GM12865 (cell line): ENCODE measurements around the gene RUFY3.
"Not testable (repeated sequence)": the region's sequence is repeated elsewhere in the genome, so short reads cannot be mapped to it uniquely, and the experiment has no call there.

Experiments used
- DNase-seq: peaks from one replicate; pipeline ENCODE4 v3.0.0; 2010; ENCODE audit warnings: low read depth
- H3K4me3 ChIP-seq: 2 replicates; pipeline ENCODE4 v1.5.1; 2011; ENCODE audit warnings: mild to moderate bottlenecking, low read depth, low read length, control low read depth
- TF ChIP-seq, protein P1 (sequence below): IDR thresholded peaks from 2 replicates; pipeline ENCODE4 v1.5.1; 2011; ENCODE audit warnings: low read length, control low read depth, low read depth, inconsistent platforms; ENCODE audit not compliant: insufficient read depth; ENCODE audit errors: missing control alignments

The RUFY3 gene

GRCh38 chr4:70700712-70701111 is 21.1 kb upstream of the RUFY3 start:
- H3K4me3 ChIP-seq: no peak overlapping the region
- TF ChIP-seq, protein P1, sequence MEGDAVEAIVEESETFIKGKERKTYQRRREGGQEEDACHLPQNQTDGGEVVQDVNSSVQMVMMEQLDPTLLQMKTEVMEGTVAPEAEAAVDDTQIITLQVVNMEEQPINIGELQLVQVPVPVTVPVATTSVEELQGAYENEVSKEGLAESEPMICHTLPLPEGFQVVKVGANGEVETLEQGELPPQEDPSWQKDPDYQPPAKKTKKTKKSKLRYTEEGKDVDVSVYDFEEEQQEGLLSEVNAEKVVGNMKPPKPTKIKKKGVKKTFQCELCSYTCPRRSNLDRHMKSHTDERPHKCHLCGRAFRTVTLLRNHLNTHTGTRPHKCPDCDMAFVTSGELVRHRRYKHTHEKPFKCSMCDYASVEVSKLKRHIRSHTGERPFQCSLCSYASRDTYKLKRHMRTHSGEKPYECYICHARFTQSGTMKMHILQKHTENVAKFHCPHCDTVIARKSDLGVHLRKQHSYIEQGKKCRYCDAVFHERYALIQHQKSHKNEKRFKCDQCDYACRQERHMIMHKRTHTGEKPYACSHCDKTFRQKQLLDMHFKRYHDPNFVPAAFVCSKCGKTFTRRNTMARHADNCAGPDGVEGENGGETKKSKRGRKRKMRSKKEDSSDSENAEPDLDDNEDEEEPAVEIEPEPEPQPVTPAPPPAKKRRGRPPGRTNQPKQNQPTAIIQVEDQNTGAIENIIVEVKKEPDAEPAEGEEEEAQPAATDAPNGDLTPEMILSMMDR: no peak
- DNase-seq: no peak

GRCh38 chr4:70701271-70701670 is 20.5 kb upstream of the RUFY3 start:
- TF ChIP-seq, protein P1: no peak

DNA sequence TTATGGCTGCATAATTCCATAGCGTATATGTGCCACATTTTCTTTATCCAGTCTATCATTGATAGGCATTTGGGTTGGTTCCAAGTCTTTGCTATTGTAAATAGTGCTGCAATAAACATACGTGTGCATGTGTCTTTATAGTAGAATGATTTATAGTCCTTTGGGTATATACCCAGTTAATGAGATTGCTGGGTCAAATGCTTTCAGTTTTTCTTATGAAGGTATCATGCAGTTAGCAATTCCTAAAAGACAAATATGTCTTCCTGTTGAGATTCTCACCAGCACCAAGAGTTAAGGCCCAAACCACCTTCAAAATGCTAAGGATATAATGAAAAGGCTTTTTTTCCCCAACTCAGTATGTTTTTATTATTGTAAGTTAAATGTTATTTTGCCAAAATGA is 19.2 kb upstream of the RUFY3 start:
- not testable (repeated sequence) for DNase-seq, H3K4me3 ChIP-seq

More at GRCh38 chr4:70701271-70701670, 20.5 kb upstream of the RUFY3 start:
- H3K4me3 ChIP-seq: no peak overlapping the region
- no peak for DNase-seq

DNA sequence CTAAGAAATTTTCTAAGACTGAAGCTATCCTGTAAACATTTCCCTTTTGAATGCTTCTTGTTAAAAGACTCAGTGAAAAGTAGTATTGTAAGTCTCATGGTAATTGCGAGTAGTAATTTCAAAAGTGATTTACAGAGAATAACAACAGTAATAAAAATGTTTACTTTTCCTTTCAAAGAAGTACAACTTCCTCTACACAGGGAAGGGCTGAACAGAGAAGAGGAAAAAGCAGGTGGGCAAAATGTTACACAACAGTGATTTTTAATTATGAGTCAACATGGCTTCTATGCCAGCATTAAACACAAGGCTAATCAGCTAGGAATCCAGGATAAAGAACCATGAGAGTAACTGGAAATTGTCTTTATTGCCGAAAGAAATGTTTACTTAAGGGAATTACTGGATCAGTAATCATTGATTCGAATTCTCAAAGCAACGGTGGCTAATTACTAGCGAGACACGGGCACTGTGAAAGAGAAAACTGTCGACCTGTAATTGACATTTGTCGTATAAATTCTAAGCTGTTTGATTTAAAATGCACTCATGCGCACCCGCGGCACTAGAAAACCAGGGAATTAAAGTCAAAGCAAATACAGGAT is 18.0 kb upstream of the RUFY3 start:
- H3K4me3 ChIP-seq: peak overlapping the region; percentile 85
- DNase-seq: no peak
- TF ChIP-seq, protein P1: no peak

DNA sequence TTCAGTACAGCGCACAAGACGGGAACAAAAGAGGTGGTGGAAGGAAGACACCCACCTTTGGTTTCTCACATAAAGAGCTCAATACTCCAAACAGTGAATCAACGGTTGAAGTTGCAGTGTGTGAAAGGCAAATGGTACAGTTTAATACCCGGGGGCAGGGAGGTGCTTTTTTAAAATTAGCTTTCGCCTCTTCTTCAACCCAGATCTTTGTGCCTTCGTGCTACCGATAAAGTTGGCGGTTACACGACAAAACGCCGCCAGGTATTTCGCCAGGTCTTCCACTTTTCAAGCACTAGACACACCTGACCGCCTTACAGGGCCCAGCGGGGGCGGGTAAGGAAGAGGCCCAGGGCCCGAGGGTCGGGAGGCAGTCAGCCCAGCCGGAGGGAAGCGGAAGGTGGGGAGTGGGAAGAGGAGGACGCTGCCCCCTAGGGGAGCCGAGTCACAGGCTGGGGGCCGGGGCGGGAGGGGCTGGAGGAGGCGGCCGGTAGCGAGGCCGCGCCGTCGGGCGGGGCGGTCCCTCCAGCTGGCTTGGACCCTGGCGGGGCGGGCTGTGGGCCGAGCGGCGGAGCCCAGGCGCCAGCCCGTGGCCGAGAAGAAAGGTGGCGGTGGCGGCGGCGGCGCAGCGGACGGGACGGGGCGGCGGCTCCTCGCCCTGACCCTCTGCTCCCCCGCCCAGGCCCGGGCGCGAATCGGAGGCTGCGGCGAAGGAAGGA is 17.4 kb upstream of the RUFY3 start:
- DNase-seq: peak; percentile 82
- TF ChIP-seq, protein P1: peak; percentile 47

GRCh38 chr4:70704931-70705182 is 16.9 kb upstream of the RUFY3 start:
- H3K4me3 ChIP-seq: peak overlapping the region; percentile 85
- DNase-seq: no peak
- TF ChIP-seq, protein P1: no peak

More for the DNA sequence above, 17.4 kb upstream of the RUFY3 start:
- peak overlapping the region; percentile 85 for H3K4me3 ChIP-seq

GRCh38 chr4:70705183-70706043 is 16.4 kb upstream of the RUFY3 start:
- TF ChIP-seq, protein P1: no peak

More at GRCh38 chr4:70705183-70706043, 16.4 kb upstream of the RUFY3 start:
- peak; percentile 80 for DNase-seq
- H3K4me3 ChIP-seq: peak overlapping the region; percentile 85
